GM18951 (cell line): ENCODE data around the gene FNDC3B.

Source experiments
- POLR2A ChIP-seq: IDR thresholded peaks from 4 replicates; pipeline ENCODE4 v1.6.1; 2011; ENCODE audit warnings: mild to moderate bottlenecking; ENCODE audit not compliant: insufficient read length, insufficient read depth; ENCODE audit errors: extremely low read depth
- in situ Hi-C: fragments of 300-500 bp; cut with MboI; formaldehyde crosslinking; loops from one replicate; pipeline ENCODE4 v1.12.0; 2022; ENCODE audit warnings: low sequenced_read_pairs, mixed read lengths, inconsistent platforms; ENCODE audit not compliant: unreplicated experiment

Gene FNDC3B

GRCh38 chr3:172296975-172297332, 257.6 kb downstream of the FNDC3B start:
- no peak for TF ChIP-seq POLR2A
- in situ Hi-C loops, result no loop called here

- in situ Hi-C loops, result no loop called here
- no peak for TF ChIP-seq POLR2A
Measured at GRCh38 chr3:172298247-172298646, 258.9 kb downstream of the FNDC3B start.

- no peak for TF ChIP-seq POLR2A
- in situ Hi-C loops, result no loop called here
Measured at GRCh38 chr3:172300187-172300586, 260.8 kb downstream of the FNDC3B start.

GRCh38 chr3:172300862-172301261, 261.5 kb downstream of the FNDC3B start:
- TF ChIP-seq POLR2A, result no peak

GRCh38 chr3:172302203-172302602, 262.8 kb downstream of the FNDC3B start:
- in situ Hi-C loops, result no loop called here
- TF ChIP-seq POLR2A, result no peak

More at GRCh38 chr3:172300862-172301261, 261.5 kb downstream of the FNDC3B start:
- in situ Hi-C loops, result no loop called here

GRCh38 chr3:172303181-172303580, 263.8 kb downstream of the FNDC3B start:
- in situ Hi-C loops, result no loop called here
- no peak for TF ChIP-seq POLR2A

GRCh38 chr3:172303941-172304558, 264.7 kb downstream of the FNDC3B start:
- in situ Hi-C loops, result no loop called here
- no peak for TF ChIP-seq POLR2A

- no peak for TF ChIP-seq POLR2A
Measured at GRCh38 chr3:172305552-172305951, 266.2 kb downstream of the FNDC3B start.

GRCh38 chr3:172305974-172306373, 266.6 kb downstream of the FNDC3B start:
- no peak for TF ChIP-seq POLR2A
- in situ Hi-C loops, result no loop called here

More at GRCh38 chr3:172305552-172305951, 266.2 kb downstream of the FNDC3B start:
- in situ Hi-C loops, result no loop called here

- no peak for TF ChIP-seq POLR2A
- in situ Hi-C loops, result no loop called here
Measured at GRCh38 chr3:172307141-172307560, 267.8 kb downstream of the FNDC3B start.

- no peak for TF ChIP-seq POLR2A
Measured at GRCh38 chr3:172309059-172309458, 269.7 kb downstream of the FNDC3B start.

GRCh38 chr3:172309741-172310427, 270.5 kb downstream of the FNDC3B start:
- no peak for TF ChIP-seq POLR2A
- in situ Hi-C loops, result no loop called here

More at GRCh38 chr3:172309059-172309458, 269.7 kb downstream of the FNDC3B start:
- in situ Hi-C loops, result no loop called here

GRCh38 chr3:172310428-172310760, 271.0 kb downstream of the FNDC3B start:
- no peak for TF ChIP-seq POLR2A
- in situ Hi-C loops, result no loop called here

GRCh38 chr3:172311217-172311616, 271.8 kb downstream of the FNDC3B start:
- no peak for TF ChIP-seq POLR2A
- in situ Hi-C loops, result no loop called here

- TF ChIP-seq POLR2A, result no peak
- in situ Hi-C loops, result no loop called here
Measured at GRCh38 chr3:172312001-172312400, 272.6 kb downstream of the FNDC3B start.

GRCh38 chr3:172312711-172313110, 273.3 kb downstream of the FNDC3B start:
- TF ChIP-seq POLR2A, result no peak

More at GRCh38 chr3:172312711-172313110, 273.3 kb downstream of the FNDC3B start:
- in situ Hi-C loops, result no loop called here
